Measurements from ENCODE around the gene SNTB2. TPM values are rescaled to one million over a fixed set of nuclear protein-coding genes. Genes with fewer than 3 reads are reported as not detected.

Gene SNTB2
- total and polyA plus RNA-seq, 7 donors, result 2.7 to 19.4 (median 12.6) TPM

- Histone ChIP-seq H3K27ac (no peak overlapping the region), H3K4me3 (no peak overlapping the region), H3K27me3 (ENCODE audit: insufficient read depth in 3 of 3, low read length in 2 of 3) (no peaks in the 10 kb centered on the region), H3K36me3 (ENCODE audit: insufficient read depth in 1 of 2, low read depth in 1 of 2) (no peaks in the 10 kb centered on the region), H3K9me3 (no peaks in the 10 kb centered on the region), H3K4me1 (peaks cover 34% of the 10 kb centered on the region)
- ATAC-seq, result no peak
- DNase-seq, result no peak
- TF ChIP-seq CTCF (IDR thresholded peaks at IDR 0.05), result no peak
- intact Hi-C loops (cut with DNase I), result no loop called here
Observed at GRCh38 chr16:69193855-69194254, 6.9 kb downstream of the SNTB2 start.

- Histone ChIP-seq H3K27me3 (ENCODE audit: insufficient read depth in 3 of 3, low read length in 2 of 3) (no peaks in the 10 kb centered on the region), H3K36me3 (ENCODE audit: insufficient read depth in 1 of 2, low read depth in 1 of 2) (no peaks in the 10 kb centered on the region), H3K4me1 (peaks cover 30% of the 10 kb centered on the region), H3K27ac (no peak overlapping the region), H3K4me3 (no peak overlapping the region), H3K9me3 (no peaks in the 10 kb centered on the region)
- TF ChIP-seq CTCF (IDR thresholded peaks at IDR 0.05), result no peak
- intact Hi-C loops (cut with DNase I), result no loop called here
- DNase-seq, result no peak
- peak in 3 of 4 donors; percentile 54 to 66 (median 65) for ATAC-seq
Observed at GRCh38 chr16:69194488-69194887, 7.5 kb downstream of the SNTB2 start.

GRCh38 chr16:69195369-69196029 is 8.5 kb downstream of the SNTB2 start:
- no peak overlapping the region for H3K4me3 ChIP-seq
- no peaks in the 10 kb centered on the region for H3K9me3 ChIP-seq
- peaks cover 30% of the 10 kb centered on the region for H3K4me1 ChIP-seq
- no peaks in the 10 kb centered on the region for H3K36me3 ChIP-seq (ENCODE audit: insufficient read depth in 1 of 2, low read depth in 1 of 2)
- H3K27ac ChIP-seq, result no peak overlapping the region
- intact Hi-C loops (cut with DNase I), result no loop called here
- WGBS, 3 donors, result 37 to 54% (median 42%) methylated on average over 4 of the region's 4 CpGs
- ATAC-seq (no peak), DNase-seq (no peak)
- no peaks in the 10 kb centered on the region for H3K27me3 ChIP-seq (ENCODE audit: insufficient read depth in 3 of 3, low read length in 2 of 3)
- no peak for TF ChIP-seq CTCF (IDR thresholded peaks at IDR 0.05)

- Histone ChIP-seq H3K4me1 (peaks cover 22% of the 10 kb centered on the region), H3K9me3 (no peaks in the 10 kb centered on the region), H3K36me3 (ENCODE audit: insufficient read depth in 1 of 2, low read depth in 1 of 2) (no peaks in the 10 kb centered on the region), H3K27ac (no peak overlapping the region), H3K27me3 (ENCODE audit: insufficient read depth in 3 of 3, low read length in 2 of 3) (no peaks in the 10 kb centered on the region), H3K4me3 (no peak overlapping the region)
- ATAC-seq, result no peak
- TF ChIP-seq CTCF (IDR thresholded peaks at IDR 0.05), result no peak
- intact Hi-C loops (cut with DNase I), result no loop called here
- no peak for DNase-seq
Observed at GRCh38 chr16:69197573-69197972, 10.6 kb downstream of the SNTB2 start.

- Histone ChIP-seq H3K4me1 (peaks cover 20% of the 10 kb centered on the region), H3K27me3 (ENCODE audit: insufficient read depth in 3 of 3, low read length in 2 of 3) (no peaks in the 10 kb centered on the region), H3K36me3 (ENCODE audit: insufficient read depth in 1 of 2, low read depth in 1 of 2) (no peaks in the 10 kb centered on the region), H3K4me3 (no peak overlapping the region), H3K27ac (no peak overlapping the region), H3K9me3 (no peaks in the 10 kb centered on the region)
- DNase-seq, result peak; percentile 42 to 66
- intact Hi-C loops (cut with DNase I), result no loop called here
- TF ChIP-seq CTCF (IDR thresholded peaks at IDR 0.05), result no peak
- WGBS, 3 donors, result 89 to 97% (median 96%) methylated on average over 7 of the region's 7 CpGs
- ATAC-seq, result peak in 2 of 4 donors; percentile 55 to 66
Observed at GRCh38 chr16:69199382-69199781, 12.4 kb downstream of the SNTB2 start.

Data from psoas muscle (tissue), 8 donors.